HG03442 (cell line): ENCODE results near the gene MCHR1.
"Not testable (repeated sequence)": the region's sequence is repeated elsewhere in the genome, so short reads cannot be mapped to it uniquely, and the experiment has no call there.

Experiments used
- ATAC-seq: cut with Tn5 transposase; IDR thresholded peaks from one replicate; pipeline ENCODE4 v1.9.1; 2021; ENCODE audit warnings: mild to moderate bottlenecking, moderate library complexity; ENCODE audit not compliant: unreplicated experiment

MCHR1 gene

GRCh38 chr22:40685406-40685805, 6.1 kb downstream of the MCHR1 start:
- no peak for ATAC-seq

- no peak for ATAC-seq
These were observed 8.4 kb downstream of the MCHR1 start for GRCh38 chr22:40687706-40688105.

- no peak for ATAC-seq
These were observed 11.1 kb downstream of the MCHR1 start for GRCh38 chr22:40690370-40690769.

- ATAC-seq: no peak
These were observed 12.2 kb downstream of the MCHR1 start for GRCh38 chr22:40691532-40691931.

- no peak for ATAC-seq
These were observed 15.1 kb downstream of the MCHR1 start for GRCh38 chr22:40694411-40694810.

GRCh38 chr22:40701274-40701673, 22.0 kb downstream of the MCHR1 start:
- no peak for ATAC-seq

- no peak for ATAC-seq
These were observed 23.9 kb downstream of the MCHR1 start for GRCh38 chr22:40703174-40703573.

GRCh38 chr22:40703736-40704135, 24.5 kb downstream of the MCHR1 start:
- no peak for ATAC-seq

GRCh38 chr22:40705918-40706682, 26.8 kb downstream of the MCHR1 start:
- ATAC-seq: no peak

GRCh38 chr22:40707154-40707553, 27.9 kb downstream of the MCHR1 start:
- no peak for ATAC-seq

- no peak for ATAC-seq
These were observed 28.9 kb downstream of the MCHR1 start for GRCh38 chr22:40708177-40708576.

GRCh38 chr22:40709752-40710413, 30.6 kb downstream of the MCHR1 start:
- no peak for ATAC-seq

GRCh38 chr22:40712311-40712710, 33.0 kb downstream of the MCHR1 start:
- no peak for ATAC-seq

GRCh38 chr22:40714499-40715337, 35.4 kb downstream of the MCHR1 start:
- ATAC-seq: no peak

- ATAC-seq: no peak
These were observed 36.8 kb downstream of the MCHR1 start for GRCh38 chr22:40716116-40716515.

GRCh38 chr22:40717657-40718056, 38.4 kb downstream of the MCHR1 start:
- not testable (repeated sequence) for ATAC-seq

GRCh38 chr22:40718250-40719204, 39.2 kb downstream of the MCHR1 start:
- ATAC-seq: no peak

GRCh38 chr22:40719599-40719998, 40.3 kb downstream of the MCHR1 start:
- ATAC-seq: no peak

GRCh38 chr22:40720156-40720537, 40.9 kb downstream of the MCHR1 start:
- not testable (repeated sequence) for ATAC-seq

GRCh38 chr22:40720538-40721256, 41.4 kb downstream of the MCHR1 start:
- no peak for ATAC-seq
